ENCODE data around the gene UBR4.

DNA sequence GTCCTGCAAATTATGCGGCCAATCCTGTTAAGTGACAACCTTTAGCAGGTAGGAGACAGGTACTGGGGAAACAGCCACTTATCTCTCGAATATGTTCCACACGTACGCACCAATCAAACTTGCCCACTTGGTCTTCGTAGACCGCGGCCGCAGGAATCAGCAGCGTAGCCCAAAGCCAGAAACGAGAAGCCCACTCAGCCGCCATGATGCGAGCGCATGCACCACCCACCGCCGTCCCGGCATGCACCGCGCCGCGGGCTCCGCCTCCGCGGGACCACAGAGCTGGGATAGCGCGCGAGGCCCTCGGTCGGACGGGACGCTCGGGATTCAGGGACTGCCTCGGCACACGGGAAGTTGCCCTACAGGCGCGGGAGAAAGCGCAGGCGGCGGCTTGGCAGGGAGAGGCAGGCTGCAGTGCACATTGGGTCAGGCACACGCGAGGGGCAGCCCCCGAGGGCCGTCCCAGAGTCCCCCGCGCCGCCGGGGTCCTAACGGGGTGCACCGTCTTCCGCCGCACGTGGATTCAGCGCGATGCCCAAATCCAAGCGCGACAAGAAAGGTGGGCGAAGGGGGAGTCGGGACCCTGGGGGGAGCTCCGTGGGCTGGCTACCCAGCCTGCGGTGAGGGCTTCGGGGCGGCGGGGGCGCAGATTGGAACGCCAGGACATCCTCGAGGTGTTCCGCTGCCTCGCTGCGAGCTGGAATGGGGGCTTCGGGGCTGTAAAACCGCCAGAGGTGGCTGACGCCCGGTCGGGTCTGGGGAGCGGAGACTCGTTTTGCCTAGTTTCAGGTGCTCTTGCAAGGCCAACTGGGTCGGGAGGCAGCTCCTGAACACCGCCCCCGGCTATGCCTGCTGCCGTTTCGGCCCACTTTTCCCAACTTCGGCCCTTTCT lies 41.5 kb upstream of the UBR4 start, which contains the start of the genes EMC1 and MRTO4:
- TF ChIP-seq, protein P1, sequence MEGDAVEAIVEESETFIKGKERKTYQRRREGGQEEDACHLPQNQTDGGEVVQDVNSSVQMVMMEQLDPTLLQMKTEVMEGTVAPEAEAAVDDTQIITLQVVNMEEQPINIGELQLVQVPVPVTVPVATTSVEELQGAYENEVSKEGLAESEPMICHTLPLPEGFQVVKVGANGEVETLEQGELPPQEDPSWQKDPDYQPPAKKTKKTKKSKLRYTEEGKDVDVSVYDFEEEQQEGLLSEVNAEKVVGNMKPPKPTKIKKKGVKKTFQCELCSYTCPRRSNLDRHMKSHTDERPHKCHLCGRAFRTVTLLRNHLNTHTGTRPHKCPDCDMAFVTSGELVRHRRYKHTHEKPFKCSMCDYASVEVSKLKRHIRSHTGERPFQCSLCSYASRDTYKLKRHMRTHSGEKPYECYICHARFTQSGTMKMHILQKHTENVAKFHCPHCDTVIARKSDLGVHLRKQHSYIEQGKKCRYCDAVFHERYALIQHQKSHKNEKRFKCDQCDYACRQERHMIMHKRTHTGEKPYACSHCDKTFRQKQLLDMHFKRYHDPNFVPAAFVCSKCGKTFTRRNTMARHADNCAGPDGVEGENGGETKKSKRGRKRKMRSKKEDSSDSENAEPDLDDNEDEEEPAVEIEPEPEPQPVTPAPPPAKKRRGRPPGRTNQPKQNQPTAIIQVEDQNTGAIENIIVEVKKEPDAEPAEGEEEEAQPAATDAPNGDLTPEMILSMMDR (IDR thresholded peaks at IDR 0.05) = peak in 1 of 6 experiments; percentile 11
- TF ChIP-seq POLR2A (IDR thresholded peaks at IDR 0.05) = peak; percentile 56 to 68

All from Peyer's patch (tissue), 4 donors.